Measurements from ENCODE around the gene TULP4.
"Not testable (repeated sequence)": the region's sequence is repeated elsewhere in the genome, so short reads cannot be mapped to it uniquely, and the experiment has no call there.

The TULP4 gene

GRCh38 chr6:158431036-158431435 lies 118.8 kb downstream of the TULP4 start:
- no peak for DNase-seq

DNA sequence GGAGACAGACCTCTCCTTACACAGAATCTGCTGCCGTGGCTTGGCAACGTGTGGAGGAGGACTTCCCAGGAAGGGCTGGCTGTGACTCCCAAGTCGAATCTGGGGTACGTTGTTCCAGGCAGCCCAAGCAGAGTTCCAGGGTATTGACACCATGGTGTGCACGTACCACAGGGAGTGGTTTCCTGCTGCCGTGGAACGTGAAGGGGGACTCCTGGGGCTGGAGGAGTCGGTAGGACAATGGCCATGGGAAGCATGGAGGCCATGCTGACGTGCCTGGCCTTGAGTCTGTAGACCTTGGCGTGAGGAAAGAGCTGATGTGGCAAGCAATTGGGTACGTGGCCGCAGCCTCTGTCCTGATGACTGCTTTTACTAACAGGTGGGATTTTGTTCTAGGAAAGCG lies 119.3 kb downstream of the TULP4 start:
- no peak for DNase-seq

GRCh38 chr6:158437571-158437970 lies 125.3 kb downstream of the TULP4 start:
- DNase-seq: no peak

GRCh38 chr6:158438226-158438625 lies 126.0 kb downstream of the TULP4 start:
- DNase-seq: no peak

DNA sequence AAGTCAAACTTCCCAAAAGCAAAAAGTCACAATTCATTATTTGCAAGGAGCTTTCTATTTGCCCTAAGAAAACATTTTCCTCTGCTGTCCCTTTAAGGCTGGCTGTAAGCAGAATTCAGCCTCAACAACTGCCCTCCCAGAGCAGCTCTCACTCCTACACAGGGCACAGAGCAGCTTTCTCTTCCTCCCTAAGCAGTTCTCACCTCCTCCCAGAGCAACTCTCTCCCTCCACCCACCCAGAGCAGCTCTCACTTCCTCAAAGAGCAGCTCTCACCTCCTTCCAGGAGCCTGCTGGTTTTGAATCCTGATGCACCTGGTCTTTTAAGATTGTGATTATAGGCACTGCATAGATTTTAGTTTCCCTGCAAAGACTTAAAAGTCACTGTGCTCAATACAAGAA lies 127.0 kb downstream of the TULP4 start:
- no peak for DNase-seq

- DNase-seq: no peak
Observed at GRCh38 chr6:158441716-158442215, 129.5 kb downstream of the TULP4 start.

GRCh38 chr6:158442306-158442705 lies 130.0 kb downstream of the TULP4 start:
- no peak for DNase-seq

DNA sequence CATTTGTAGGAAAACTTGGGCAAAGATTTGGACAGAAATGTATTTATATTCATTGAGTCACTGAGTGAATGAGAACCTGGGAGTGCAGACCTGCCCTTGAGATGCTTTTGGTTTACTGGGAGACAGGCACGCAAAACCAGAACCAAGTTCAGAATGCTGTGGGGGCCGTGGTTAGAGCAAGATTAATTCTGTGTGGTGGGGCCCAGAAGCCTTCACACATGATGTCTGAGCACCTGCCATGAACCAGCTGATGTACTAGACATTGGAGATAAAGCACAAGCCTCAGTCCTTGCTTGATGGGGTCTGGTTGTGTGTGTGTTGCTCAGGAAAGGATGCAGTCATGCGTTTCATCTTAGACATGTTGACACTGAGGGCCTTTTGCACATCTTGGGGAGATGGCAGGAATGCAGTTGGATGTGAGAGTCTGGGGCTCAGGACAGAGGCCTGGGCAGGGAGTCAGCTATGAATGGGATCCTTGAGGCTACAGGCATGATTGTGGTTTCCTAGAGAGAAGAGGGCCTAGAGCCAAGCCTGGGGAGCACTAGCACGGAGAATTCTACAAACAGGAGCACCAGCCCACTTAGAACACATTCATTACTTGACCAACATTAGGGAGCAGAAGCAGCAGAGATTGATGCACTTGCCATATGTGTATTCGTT lies 133.3 kb downstream of the TULP4 start:
- no peak for DNase-seq

GRCh38 chr6:158448856-158449255 lies 136.6 kb downstream of the TULP4 start:
- no peak for DNase-seq

GRCh38 chr6:158452191-158452590 lies 139.9 kb downstream of the TULP4 start:
- DNase-seq: no peak

GRCh38 chr6:158457131-158457530 lies 144.9 kb downstream of the TULP4 start:
- DNase-seq: no peak

DNA sequence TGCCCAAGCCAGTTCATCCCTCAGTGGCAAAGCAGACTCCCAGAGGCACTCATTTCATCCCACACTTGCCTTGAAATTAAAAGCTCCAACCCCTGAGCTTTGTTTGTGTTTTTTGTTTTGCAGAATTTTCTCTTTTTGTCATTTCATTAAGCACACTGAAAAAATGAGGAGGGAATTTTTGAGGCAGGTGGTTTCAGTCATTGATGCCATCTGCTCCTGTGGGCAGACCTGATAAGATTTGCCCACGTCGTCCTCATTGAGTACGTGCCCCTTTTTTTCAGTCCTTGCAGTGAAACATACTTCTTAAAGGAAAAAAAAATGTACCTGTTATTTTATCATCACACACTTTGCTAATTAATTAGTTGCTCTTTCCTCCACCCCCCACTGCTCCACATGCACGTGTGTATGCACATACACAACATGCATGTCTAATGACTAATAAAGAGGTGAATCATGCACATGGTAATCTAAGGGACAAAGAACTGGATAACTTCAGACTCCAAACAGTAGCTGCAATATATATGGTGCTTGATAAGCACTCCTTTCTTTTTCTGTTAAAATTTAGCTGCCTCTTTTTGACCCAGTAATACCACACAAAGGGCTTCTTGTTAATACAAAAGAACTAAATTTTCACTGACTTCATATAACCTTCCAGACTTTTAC lies 145.5 kb downstream of the TULP4 start:
- no peak for DNase-seq

GRCh38 chr6:158459726-158460125 lies 147.5 kb downstream of the TULP4 start:
- DNase-seq: no peak

DNA sequence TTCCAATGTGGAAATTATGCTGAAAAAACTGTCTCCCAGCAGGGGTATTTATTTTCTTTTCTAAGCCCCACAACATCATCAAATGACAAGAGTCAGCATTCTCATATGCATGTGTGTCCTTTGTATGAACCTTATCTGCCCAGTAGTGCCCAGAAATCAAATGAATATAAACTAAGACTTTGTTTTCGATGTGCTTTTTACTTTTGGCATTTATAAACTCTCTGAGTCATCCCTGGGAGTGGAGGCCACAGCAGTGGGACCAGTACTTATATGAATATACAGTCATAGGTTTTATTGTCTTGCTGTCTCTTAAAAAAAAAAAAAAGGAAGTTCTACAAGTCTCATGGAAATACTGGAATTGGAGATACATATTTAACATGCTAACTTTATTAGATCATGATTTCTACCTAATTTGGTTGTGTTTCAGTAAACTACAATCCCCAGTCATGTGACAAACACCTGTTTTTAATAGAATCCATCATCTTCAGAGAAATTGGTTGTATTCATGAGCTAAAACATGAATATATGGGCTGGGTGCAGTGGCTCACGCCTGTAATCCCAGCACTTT lies 148.4 kb downstream of the TULP4 start:
- DNase-seq: no peak

DNA sequence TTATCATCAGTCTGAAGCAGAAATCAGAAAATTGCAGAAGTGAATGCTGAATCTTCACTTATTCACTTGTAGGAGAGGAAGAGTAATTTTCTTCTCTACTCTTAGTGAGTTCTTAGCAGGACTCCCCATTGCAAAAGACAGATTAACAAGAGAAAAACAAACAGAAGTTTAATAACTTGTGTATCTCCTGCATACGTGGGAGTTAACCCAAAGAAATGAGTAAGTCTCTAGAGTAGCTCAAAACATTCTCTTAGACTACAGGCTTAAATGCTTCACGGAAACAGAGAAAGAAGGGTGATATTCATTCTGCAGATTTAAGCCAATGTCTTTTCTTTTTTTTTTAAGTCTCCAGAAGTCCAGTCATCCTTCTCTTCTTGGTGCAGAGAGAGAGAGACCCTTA lies 149.7 kb downstream of the TULP4 start:
- DNase-seq: no peak

DNA sequence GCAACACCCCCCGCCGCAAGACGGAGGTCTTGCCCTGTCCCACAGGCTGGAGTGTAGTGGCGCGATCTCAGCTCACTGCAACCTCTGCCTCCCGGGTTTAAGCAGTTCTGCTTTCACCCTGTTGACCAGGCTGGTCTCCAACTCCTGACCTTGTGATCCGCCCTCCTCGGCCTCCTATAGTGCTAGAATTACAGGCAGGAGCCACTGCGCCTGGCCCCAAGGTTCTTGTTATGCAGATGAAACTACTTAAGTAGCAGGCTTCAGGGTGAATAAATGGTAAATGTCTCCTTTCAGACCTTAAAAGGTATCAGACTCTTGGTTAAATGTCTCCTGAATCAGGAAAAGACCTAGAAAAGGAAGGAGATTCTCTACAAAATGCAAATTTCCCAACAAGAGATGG lies 152.2 kb downstream of the TULP4 start:
- DNase-seq: no peak

DNA sequence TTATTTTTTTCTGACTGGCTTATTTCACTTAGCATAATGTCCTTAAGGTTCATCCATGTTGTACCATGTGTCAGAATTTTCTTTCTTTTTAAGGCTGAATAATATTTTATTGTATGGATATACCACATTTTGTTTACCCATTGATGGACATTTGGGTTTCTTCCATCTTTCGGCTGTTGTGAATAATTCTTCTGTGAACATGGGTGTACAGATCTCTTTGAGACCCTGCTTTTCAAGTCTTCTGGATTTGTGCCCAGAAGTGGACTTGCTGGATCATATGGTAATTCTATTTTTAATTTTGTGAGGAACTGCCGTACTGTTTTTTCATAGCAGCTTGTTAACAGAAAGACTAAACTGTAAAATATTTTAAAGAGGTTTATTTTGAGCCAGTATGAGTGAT lies 153.0 kb downstream of the TULP4 start:
- DNase-seq: no peak

DNA sequence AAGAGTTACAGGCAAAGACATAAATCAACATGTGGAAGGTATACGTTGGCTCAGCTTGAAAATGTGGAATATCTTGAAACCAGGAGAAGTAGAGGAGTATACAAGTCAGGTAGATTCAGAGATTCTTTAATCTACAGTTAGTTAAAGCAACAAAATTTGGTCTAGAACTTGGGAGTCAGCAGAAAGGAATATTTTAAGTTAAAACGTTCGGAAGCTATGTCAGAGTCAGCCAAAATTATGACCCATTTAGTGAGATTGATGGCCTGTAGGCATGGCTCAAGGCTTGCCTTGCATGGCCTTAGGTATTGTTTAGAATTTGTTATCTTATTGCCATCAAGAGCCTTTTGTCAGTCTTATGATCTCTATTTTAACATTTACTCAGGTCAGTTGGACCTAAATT lies 153.5 kb downstream of the TULP4 start:
- DNase-seq: no peak

GRCh38 chr6:158467923-158468322 lies 155.7 kb downstream of the TULP4 start:
- no peak for DNase-seq

- DNase-seq: no peak
Observed at GRCh38 chr6:158468666-158469065, 156.4 kb downstream of the TULP4 start.

- not testable (repeated sequence) for DNase-seq
Observed at GRCh38 chr6:158470023-158470422, 157.8 kb downstream of the TULP4 start.

DNA sequence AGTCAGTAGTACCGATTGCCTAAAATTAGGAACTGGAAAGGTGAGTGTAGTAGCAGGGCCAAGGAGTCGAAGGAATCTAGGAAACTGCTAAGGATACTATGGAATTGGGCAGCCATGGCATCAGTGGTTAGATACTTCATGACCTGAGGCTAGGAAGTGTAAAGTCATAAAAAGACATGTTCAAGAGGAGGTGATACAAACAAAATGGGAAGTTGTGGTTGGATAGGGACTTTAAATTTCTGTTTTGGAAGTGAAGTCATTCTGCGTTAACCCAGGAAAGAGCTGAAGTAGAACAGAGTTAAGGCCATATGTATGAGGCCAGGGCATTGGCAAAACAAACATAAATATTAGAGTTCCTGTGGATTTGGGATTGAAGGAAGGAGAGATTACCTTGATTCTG lies 159.1 kb downstream of the TULP4 start:
- no peak for DNase-seq

DNA sequence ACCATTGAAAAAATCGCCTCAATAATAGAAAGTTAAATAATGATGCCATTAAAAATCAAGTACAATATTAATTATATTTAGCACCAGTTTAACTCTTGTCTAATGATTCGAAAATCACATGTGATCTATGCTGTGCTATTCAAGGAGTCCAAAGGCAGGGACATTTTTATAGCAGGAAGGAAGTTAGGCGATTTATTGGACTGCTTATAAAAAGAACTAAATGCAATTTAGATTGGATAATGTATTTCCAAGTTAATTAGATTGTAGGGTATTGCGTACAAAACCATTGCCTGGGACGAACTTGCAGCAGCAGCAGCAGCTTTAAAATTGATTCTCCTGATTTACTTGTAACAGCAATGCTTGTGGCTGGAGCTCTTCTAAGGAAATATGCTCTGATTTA lies 160.2 kb downstream of the TULP4 start:
- no peak for DNase-seq

DNA sequence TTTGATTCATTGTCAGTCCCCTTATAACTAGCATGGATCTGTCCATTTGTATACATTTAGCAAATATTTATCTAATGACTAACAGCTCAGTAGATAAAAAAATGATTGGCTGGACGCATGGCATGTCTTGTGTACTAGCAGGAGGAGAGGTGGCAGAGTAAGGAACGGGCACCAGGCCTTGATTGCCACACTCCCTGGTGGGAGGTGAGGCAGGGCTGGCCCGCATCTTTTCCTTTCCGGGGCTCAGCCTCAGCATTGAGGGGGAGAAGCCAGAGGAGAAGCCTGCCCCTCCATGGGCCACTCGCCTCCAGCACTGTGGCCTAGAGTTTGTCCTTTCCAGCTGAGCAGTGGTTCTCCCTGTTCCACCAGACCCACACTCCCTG lies 162.7 kb downstream of the TULP4 start:
- no peak for DNase-seq
